ENCODE measurements around the gene PLK5. TPM values are rescaled to one million over a fixed set of nuclear protein-coding genes. Genes with fewer than 3 reads are reported as not detected.
"Not testable (repeated sequence)": the region's sequence is repeated elsewhere in the genome, so short reads cannot be mapped to it uniquely, and the experiment has no call there.

The PLK5 gene, protein sequence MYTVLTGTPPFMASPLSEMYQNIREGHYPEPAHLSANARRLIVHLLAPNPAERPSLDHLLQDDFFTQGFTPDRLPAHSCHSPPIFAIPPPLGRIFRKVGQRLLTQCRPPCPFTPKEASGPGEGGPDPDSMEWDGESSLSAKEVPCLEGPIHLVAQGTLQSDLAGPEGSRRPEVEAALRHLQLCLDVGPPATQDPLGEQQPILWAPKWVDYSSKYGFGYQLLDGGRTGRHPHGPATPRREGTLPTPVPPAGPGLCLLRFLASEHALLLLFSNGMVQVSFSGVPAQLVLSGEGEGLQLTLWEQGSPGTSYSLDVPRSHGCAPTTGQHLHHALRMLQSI
- total RNA-seq (2014; rRNA removed; shearing (Covaris generic)): 0.05 TPM in 1 of 2 replicates, not detected in the other
- not detected in 2 replicates for polyA plus RNA-seq (2014; cell fraction: nucleus; rRNA removed)

DNA sequence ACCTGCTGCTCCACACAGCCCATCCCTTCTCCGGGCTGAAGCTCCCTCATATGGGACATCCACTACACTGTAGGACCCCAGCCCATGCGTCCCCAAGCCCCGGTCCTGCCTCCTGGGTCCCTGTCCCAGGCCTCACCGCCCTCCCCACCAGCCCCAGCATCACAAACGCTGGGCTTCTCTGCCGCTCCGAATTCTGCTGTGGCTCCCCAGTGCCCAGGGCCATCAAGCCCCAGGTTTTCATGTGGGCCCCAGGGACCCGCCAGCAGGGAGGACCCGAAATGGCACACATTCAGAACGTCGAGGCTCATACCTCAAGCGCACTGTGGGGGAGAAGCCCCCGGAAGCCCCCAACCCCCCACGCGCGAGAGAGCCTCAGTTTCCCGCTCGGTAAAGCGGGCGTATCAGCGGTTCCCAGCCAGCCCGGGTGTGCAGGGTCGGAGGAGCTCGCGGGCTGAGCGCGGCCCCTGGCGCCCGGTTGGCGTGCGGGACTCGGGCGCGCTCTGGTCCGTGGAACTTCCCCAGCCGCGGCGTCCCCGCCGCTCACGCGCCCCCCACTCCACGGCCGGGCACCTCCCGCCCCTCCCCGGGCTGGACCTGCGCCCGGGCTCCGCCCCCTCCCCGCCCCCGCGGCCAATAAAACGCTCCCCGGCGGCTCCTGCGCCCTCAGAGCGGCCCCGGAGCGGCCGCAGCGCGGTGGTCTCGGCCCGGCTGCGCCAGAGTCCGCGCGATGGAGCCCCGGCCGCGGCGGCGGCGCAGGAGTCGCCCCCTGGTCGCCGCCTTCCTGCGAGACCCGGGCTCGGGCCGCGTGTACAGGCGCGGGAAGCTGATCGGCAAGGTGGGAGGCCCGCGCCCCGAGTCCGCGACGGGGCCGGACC, at the start of gene PLK5:
PLK5 (plus strand) TSS at position 666 of the 875 bp plus-strand sequence. CDS start 2,920 bp downstream, outside the sequence.
- no peak for DNase-seq (ENCODE audit: extremely low read depth, low read depth)

DNA sequence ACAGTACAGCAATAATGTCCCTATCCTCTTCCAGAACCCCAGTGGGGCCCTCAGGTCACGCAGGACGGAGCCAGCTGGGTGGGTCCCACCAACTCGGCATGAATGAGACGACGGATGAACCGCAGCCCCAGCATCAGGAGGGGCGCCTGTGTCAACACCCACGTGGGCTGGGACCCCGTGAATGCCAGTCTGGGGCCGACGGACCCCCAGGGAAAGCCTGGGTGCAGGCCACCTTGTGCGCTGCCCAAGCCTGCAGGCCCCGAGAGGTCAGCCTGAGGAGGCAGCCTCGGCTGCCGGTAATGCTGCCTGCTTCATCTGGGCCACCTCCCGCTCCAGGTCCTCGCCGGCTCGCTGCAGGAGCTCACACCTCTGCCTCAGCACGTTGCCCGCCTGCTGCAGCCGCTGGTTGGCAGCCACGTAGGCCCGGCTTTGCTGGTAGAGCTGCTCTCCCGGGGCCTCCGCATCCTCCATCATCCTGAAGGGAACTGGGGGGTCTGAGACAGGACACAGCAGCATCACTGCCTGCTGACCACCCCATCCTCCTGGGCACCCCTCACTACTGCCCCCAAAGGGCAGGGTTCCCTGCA, 49.0 kb upstream of the PLK5 start:
- DNase-seq (ENCODE audit: extremely low read depth, low read depth): no peak

DNA sequence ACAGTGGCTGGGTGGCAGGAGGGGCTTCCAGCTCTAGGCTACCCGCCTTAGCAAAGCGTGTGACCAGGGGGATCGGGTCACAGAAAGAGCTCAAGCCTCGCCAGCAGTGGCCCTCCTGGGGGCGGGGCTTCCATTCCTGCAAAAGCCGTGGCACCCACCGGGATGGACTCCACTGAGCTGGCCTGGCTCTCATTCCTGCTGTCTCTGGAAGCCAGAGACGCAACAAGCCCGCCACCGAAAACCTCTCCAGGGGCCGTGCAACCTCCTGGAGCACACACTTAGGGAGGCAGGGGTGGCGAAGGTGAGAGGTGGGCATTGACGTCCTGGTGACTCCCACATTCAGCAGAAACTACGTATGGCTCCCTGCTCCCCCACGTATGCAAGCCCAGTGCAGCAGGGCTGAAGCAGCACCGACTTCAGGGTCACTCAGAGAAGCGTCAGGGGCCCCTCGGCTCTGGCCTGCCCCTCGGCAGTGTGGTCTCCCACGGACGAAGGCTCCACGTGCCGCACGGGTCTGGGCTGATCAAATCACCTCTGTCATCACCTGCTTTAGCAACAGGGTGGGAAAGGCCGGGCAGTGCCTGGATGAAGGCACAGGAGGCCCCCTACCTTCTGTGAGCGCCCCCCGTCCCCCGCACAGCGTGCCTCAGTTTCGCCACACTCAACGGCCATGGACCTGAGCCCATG, 48.0 kb upstream of the PLK5 start:
- DNase-seq (ENCODE audit: extremely low read depth, low read depth): no peak

DNA sequence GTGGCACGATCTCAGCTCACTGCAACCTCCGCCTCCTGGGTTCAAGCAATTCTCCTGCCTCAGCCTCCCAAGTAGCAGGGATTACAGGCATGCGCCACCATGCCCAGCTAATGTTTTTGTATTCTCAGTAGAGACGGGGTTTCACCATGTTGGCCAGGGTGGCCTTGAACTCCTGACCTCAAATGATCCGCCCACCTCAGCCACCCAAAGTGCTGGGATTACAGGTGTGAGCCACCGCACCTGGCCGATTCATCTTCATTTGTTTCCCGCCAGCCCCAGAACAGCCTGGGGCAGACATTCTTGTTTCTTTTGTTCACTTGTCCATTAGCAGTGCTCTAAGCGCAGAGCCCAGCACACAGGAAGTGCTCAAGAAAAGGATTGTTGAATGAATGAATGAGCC, 46.8 kb upstream of the PLK5 start:
- not testable (repeated sequence) for DNase-seq (ENCODE audit: extremely low read depth, low read depth)

DNA sequence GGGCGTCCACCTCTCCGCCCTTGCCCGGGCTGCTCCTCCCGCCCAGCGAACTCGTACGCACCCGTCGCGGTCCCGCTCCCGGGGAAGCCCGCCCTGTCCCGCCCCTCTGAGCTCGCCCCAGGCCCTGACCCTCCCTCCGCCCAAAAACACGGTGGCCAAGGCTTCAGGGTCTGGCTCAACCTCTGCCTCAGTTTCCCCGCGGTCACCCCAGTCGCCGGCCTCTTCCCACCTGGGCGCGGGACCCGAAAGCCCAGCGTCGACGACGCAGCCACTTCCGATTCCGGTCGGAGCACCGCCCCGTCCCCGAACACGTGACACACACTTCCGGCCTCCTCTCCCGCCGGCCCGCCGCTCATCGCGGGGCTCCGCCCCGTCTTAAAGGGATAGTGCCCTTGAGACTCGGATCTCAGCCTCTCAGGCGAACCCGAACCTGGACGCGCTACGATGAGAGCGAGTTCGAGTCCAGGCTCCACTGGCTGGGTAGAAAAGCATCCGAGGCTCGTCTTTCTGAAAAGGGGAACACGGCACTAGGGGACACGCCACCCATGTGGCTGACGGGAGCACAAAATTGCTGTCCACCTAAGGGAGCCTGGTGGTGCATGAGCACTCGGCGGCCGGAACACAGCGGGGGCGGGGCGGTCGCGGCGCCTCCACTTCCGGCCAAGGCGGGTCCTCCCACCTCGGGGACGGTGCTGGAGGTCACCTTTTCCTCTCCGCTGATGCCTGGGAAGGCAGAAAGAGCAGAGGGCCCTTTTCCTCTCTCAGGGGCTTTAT, 44.8 kb upstream of the PLK5 start, which contains the start of gene C19orf25:
C19orf25 (minus strand) TSS at position 282 of the 774 bp plus-strand sequence. CDS start 312 bp downstream, outside the sequence.
- DNase-seq (ENCODE audit: extremely low read depth, low read depth): peak; percentile 89

DNA sequence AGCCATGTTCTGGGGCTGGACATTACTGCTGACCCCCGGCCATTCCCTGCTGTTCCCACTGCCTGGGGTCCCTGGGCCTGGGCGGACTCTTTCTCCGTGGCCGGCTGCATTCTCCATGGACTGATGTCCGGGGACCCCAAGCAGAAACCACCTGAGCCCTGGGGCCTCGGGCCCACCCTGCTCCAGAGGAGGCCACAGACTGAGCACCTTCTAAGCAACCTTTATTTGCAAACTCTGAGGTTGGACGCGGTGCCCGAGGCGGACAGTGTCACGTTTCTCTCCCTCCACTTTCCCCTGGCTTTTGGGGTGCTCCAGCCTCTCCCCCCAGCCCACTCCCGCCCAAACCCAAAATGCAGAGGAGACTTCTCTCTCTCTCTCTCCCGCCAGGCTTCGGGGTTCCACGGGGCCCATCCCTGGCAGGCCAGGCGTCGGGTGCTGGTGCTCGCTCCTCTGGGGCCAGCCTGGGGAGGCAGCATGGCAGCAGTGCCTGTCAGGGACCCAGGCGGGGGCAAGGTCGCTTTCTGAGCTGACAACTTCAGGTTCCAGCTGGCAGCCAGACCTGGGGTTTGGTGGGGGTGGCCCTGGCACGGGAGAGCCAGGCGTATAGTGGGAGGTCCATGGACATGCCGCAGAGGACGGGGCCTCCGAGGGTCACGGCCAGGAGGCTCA, 42.5 kb upstream of the PLK5 start:
- DNase-seq (ENCODE audit: extremely low read depth, low read depth): no peak

DNA sequence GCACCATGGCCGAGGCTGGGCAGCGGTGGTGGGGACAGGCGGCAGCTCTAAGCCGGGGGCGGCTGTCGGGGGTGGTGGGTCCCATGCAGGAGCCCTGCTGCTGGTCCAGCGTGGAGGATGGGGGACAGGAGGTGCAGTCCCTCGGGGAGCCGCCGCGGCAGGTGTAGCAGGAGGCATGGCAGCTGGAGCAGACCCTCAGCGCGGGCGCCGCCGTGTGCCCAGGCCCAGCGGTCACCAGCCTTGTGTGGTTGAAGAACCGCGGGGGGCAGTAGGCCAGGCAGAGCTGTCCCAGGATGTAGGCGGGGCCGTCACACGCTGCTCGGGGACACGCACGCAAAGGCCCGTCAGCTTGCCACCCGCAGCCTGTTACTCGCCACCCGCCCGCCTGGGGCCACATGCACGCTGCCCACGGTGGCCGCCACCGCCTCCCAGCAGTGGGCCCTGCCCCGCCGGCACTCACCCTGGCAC, 42.0 kb upstream of the PLK5 start:
- no peak for DNase-seq (ENCODE audit: extremely low read depth, low read depth)

DNA sequence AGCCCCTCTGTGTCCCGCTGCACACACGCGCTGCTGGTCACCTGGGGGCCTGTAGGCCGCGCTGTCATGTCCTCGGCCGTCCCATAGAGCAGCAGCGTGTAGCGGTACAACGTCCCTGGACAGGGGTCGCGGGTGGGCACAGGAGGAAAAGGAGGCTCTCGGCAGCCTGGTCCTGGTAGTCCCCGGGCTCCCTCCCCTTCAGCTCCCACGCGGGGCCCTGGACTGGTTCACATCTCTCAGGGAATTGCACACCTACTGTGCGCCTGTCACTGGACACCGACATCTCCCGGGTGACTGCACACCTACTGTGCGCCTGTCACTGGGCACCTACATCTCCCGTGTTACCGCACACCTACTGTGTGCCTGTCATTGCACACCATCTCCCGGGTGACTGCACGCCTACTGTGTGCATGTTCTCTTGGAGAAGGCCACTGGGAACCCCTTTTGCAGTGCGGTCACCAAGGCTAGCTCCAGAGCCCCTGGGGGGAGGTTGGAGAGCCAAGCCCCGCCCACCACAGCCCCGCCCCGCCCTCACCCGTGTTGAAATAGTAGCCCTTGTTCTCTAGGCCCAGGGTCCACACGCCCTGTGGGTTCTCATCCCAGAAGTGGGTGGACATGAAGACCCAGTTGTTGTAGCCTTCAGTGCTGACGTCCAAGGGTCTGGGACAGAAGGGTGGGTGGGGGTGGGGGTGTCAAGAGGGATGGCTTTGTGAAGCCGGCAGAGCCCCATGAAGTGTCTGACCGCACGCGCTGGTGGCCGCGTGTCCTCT, 41.3 kb upstream of the PLK5 start:
- no peak for DNase-seq (ENCODE audit: extremely low read depth, low read depth)

DNA sequence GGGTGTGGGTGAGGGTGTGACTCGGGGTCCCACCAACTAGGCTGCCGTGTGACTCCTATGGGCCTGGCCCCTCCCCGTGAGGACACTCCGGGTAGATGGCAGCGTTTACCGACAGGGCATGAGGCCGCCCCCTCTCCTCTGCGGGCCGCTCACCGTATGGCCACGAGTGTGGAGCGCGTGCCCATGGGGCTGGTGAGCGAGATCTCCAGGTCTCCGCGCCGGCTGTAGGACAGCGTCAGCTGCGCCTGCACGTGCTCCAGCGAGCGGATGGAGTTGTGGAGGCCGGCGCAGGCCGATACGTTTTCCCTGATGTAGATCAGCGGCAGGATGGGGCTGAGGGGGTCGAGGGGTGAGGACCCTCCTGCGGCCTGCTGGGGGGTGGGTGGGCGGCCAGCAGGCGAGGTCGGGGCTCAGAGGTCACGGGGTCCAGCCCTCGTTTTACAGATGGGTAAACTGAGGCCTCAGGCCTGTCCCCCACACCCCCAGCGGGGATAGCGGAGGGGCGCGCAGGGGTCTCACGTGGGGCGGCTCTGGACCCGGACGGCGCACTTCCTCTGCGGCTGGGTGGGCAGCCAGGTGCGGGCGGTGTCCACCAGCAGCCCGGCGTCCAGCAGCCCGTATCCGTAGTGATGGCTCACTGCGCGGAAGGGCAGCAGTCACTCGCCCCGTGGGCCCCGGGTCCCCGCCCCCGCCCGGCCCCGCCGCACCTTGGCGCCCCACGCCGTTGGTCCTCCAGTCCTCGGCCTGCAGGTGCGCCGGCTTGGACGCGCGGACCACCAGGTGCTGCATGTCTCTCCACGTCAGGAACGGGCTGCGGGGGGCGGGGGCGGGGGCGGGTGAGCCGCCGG, 40.5 kb upstream of the PLK5 start:
- DNase-seq (ENCODE audit: extremely low read depth, low read depth): no peak

DNA sequence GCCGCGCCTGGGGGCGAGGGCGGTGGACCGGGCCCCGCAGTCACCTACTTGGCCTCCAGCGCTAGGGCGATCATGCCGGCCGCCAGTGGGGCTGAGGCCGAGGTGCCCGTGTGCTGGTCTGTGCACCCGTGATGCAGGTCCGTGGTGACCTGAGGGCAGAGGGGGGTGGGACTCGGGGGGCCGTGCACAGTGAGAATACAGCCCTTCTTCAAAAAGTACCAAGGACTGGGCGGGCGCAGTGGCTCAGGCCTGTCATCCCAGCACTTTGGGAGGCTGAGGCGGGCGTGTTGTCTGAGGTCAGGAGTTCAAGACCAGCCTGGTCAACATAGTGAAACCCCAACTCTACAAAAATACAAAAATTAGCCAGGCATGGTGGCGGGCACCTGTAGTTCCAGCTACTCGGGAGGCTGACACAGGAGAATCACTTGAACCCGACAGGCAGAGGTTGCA, 39.9 kb upstream of the PLK5 start:
- DNase-seq (ENCODE audit: extremely low read depth, low read depth): no peak

DNA sequence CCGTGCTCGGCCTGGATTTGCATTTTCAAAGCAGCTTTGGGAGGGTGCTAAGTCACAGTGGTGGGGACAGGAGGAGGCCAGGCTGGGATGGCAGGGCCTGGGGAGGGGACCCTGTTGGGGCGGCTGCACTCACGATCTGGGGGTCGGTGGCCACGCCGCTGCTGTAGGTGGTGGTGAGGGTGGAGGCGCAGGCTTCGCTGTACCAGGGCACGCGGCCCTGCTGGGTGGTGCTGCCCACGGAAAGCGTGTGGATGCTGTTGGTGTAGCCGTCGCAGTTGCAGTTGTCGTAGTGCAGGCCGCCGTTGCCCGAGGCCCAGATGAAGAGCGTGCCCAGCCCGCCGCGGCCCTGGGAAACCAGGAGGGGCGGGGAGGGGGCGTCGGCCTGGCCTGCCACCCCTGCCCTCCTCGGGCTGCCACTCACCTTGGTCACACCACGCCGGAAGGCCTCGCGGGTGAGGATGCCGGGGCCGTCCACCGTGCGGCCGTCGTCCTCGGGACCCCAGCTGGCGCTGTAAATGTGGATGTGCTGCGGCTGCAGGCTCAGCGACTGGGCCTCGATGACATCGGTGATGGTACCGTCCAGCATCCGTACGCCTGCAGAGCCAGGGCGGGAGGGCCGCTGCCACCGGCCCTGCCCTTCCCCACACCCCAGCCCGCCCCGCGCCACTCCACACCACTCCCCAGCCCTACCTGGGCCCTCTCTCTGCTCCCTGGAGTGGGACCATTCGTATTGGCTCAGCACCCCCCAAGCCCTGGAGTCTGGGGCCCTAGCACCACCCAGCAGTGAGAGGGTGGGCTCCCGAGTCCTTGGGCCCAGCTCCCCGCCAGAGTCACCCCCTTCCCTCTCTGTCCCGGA, 36.9 kb upstream of the PLK5 start:
- no peak for DNase-seq (ENCODE audit: extremely low read depth, low read depth)

DNA sequence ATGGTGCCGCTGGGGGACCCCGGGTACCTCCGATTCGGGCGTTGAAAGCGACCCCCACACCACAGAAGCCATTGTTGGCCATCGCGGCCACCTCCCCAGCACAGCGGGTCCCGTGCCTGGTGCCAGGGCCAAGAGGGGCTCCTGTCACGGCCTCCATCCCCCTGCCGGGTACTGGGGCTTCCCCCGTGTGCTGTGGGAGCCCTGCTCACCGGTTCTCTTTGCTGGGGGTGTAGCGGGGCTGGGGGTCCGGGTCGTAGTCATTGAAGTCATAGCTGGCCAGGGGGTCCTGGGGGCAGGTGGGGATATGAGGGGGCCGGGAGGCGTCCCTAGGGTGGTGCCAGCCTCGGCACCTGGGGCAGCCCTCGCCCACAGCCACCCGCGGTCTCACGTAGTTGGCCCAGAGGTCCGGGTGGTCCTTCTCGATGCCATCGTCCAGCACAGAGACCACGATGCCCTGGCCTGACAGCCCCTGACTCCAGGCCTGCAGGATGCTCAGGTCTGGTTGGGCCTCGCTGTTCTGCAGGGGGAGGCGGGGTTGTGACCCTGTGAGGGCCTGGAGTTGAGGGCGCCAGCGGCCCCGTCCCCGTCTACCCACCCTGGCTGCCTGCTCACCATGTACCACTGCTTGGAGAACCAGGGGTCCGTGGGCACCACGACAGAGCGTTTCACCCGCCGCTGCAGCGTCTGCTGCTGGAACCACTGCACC, 36.1 kb upstream of the PLK5 start:
- DNase-seq (ENCODE audit: extremely low read depth, low read depth): no peak

DNA sequence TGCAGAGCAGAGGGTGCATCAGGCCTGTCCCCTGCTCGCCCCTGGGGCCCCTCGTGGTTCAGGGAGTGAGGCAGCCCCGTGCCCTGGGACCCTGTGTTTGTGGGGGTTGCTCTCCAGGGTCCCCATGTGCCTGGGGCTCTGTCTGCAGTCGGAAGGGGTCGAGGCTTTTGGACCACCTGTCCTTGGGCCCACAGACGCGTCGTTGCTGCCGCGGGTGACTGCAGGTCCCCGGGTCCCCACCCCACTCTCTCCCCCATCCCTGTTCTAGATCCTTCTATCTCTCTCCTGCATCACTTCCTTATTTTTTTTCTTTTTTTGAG, 35.6 kb upstream of the PLK5 start:
- DNase-seq (ENCODE audit: extremely low read depth, low read depth): no peak

DNA sequence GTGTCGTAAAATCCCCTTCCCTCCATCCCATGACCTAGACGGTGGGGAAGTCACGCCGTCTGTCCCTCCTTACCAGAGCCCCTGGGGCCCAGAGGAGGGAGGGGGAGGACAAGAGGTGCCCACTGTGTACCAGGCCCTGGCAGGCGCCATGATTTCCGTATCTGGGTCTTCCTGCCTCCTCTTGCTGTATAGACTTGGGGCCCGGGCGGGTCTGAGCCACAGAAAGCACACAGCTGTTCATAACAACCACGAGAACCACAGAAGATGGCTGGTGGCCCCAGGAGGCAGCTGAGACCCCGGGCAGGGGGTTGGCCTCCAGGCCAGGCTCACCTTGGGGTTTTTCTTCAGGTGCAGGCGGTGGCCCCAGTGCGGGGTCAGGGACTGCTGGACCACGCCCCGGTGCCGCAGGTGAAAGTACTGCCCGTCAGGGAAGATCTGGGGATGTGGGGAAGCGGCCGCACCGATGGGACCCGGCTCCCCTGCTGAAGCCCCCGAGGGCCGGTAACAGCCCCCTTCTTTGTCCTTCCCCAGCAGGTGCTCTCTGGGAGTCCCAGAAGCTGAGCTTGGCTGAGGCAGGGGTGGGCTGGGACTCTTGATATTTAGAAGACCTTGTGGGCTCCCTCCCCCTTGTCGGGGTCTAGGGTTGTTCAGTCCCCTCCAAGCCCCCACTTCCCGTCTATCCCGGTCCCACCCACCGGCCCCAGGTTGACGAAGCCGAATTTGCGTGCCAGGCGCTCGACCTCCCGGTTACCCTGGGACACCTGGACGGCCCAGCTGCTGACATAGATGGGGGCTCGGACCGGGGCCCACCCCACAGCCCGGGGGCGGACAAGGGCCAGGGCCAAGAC, 34.2 kb upstream of the PLK5 start:
- DNase-seq (ENCODE audit: extremely low read depth, low read depth): no peak
